Right ventricle myocardium inferior (tissue), 1 donor: ENCODE measurements around the gene TRABD2A. TPM values are rescaled to one million over a fixed set of nuclear protein-coding genes. Genes with fewer than 3 reads are reported as not detected.
A peak's percentile ranks its signal among the peaks of the same experiment; 100 is the strongest.
"Not testable (repeated sequence)": the region's sequence is repeated elsewhere in the genome, so short reads cannot be mapped to it uniquely, and the experiment has no call there.

Source experiments
- ATAC-seq: fragments of 200-7000 bp; cut with Tn5 transposase; one replicate; pipeline ENCODE4 v1.9.1; 2020; ENCODE audit warnings: mild to moderate bottlenecking, moderate library complexity
- DNase-seq: peaks from one replicate; pipeline ENCODE4 v3.0.0; 2021; ENCODE audit errors: missing footprints
- intact Hi-C: fragments of 100-400 bp; cut with DNase I; formaldehyde crosslinking; loops from one replicate; pipeline ENCODE4 v1.11.0; 2022
- long read RNA-seq: library from polyadenylated mRNA; unstranded; transcript quantifications from one replicate; pipeline ENCODE4 v2.0.0, GENCODE V29; 2021
- total RNA-seq: library from RNA; stranded (reverse); fragmentation: NEBNext Ultra II Directional; extraction: Animal tissue kit (Norgen Biotek cat#: 25700); gene quantifications from one replicate; pipeline ENCODE4 v1.2.1, GENCODE V29; 2021
- donor health status: DM: no; HTN: yes; CAD: no; lungs with severe emphysema.

Gene TRABD2A
- total RNA-seq: 0.73 TPM
- long read RNA-seq, partial matches to known transcripts: 0 of 1 reads
- long read RNA-seq, other reads (novel, unspliced or antisense): 0 of 1 reads

DNA sequence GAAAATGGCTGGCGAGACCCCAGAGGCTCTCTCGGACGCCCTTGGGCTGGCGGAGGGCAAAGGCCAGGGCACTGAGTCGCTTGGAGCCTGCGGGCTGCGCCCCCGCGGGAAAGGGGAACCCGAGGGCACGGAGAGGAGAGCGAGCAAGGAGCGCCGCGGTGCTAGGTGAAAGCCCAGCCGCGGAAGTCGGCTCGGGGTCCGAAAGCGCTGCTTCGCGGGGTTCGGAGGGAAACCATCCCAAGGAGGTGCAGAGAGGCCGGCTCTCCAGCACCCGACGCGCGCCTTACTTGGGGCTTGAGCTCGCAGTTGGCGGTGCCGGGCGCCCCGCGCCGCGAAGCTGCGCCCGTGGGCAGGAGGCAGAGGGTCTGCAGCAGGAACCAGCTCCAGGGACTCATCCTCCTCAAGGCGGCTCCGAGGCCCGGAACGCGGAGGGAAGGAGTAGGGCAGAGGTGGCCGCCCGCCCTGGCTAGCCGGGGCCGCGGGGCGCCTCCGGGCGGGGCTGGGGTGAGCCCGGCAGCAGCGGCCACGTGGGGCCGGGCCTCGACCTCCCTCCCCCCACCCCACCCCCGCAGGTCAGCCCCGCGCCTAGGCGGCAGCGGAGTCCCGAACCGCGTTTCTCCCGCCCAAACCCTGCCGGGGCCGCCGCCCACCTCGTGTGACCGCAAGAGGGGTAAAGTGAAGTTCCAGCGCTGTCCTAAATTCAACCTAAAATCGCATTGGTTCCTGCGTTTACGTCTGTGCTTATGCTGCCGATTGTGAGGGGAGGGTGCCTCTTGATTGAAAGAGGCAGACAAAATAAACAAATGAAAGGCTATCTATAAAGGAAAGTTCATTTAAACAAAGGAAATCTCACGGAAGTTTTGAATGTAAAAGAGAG, at the start of gene TRABD2A:
Gene TRABD2A, minus strand, starts transcription at position 440 of the 877 bp plus-strand sequence. Its CDS starts 45 bp downstream, at position 395.
- intact Hi-C loops: no loop called here
- DNase-seq (peak; percentile 77), ATAC-seq (peak; percentile 38)

- no peak for DNase-seq
- intact Hi-C loops: loop anchor here (1.0 to 10.0 kb wide), 4 partner anchors 45 to 432 kb away; partner anchors contain the start of gene KCMF1
- ATAC-seq: no peak
Measured at GRCh38 chr2:84927275-84927627, 46.4 kb upstream of the TRABD2A start.

GRCh38 chr2:84925724-84926376, 45.0 kb upstream of the TRABD2A start:
- DNase-seq: peak; percentile 97
- intact Hi-C loops: loop anchor here (1.0 to 10.0 kb wide), 4 partner anchors 21 to 359 kb away; partner anchors contain the start of genes KCMF1 and TMSB10
- ATAC-seq: peak; percentile 82

DNA sequence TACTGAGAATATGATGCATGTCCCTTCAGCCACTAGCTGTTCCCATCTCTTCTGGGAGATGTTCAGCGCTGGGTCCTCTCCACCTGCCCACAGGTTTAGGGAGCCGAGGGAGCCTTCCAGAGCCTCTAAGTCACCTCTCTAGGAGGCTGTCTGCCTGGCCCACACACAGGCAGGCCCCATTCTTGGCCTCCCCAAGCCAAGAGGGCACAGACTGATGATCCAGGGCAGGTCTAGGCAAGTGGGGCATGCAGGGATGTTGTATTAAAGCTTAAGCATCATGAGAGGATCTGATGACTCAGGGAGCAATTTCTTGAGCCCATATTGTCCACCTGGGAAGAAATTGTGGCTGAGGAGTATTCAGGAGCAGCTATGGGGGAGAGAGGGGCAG, 44.4 kb upstream of the TRABD2A start:
- intact Hi-C loops: loop anchor here (1.0 to 10.0 kb wide), 3 partner anchors 20 to 359 kb away; partner anchors contain the start of genes KCMF1 and TMSB10
- ATAC-seq (no peak), DNase-seq (no peak)

DNA sequence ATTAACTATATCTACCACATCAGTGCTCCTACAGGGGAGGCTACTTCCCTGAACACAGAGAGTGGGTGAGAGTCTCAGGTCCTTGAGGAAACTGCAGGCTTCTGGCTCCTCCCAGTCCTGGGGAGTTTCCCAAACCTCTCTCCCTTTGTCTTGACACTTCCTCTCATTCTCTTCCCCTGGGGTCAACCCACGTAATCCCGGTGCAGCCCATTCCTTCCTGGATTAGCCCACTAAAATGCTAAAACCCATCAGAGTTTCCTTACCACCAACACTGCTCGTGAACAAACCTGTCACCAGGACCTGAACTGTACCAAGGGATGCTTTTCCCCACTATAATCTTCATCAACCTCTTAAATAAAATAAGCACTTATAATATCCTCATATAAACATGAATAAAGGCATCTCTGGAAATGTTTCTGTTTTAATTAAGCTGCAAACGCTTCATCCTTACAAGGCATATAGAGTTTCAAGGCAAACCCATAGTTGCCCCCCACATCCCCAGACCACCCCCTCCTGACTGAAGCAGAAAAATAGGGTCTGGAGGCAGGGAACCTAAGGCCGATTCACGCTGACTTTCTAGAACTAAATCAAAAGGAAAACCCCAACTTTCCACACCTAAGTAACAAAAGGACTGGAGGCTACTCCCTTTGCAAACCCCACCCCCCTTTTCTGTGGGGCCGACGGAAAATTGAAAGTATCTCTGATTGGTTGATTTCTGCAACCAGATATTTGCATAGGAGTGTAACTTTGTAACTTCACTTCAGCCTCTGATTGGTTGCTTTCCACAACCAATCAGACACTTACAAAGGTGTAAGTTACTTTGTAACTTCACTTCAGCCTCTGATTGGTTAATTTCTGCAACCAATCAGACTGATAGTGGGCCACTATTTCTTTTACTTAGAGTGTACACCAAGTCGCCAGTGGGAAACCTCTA, 43.6 kb upstream of the TRABD2A start:
- ATAC-seq (peak; percentile 13), DNase-seq (no peak)
- intact Hi-C loops: loop anchor here (1.0 to 10.0 kb wide), 3 partner anchors 19 to 360 kb away; partner anchors contain the start of genes KCMF1 and TMSB10

- ATAC-seq: no peak
- no peak for DNase-seq
- intact Hi-C loops: loop anchor here (10.0 kb wide), 1 partner anchor 362 kb away; no protein-coding TSS in a partner anchor
Measured at GRCh38 chr2:84923009-84923408, 42.1 kb upstream of the TRABD2A start.

GRCh38 chr2:84919885-84920580, 39.1 kb upstream of the TRABD2A start:
- DNase-seq (no peak), ATAC-seq (peak; percentile 91)
- intact Hi-C loops: loop anchor here (10.0 kb wide), 1 partner anchor 365 kb away; no protein-coding TSS in a partner anchor

- intact Hi-C loops: no loop called here
- no peak for DNase-seq
Measured at GRCh38 chr2:84918430-84918829, 37.5 kb upstream of the TRABD2A start.

DNA sequence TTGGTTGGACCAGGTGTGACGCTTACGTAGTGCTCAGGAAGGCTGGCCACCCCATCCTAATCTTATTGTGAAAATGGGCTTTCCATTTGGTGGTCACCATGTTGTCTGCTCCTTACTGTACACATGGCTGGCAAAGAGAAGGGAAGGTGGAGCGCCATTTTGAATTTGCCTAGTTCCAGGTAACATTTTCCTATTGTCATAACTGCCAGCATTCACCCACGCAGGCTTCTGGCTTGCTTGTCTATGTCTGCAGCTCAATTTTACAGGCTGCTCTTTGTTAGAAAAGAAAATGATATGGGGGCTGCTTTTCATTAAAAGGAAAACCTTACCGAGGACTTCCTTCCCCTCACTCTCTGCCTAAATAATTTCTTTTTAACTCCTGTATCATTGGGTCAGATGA, 36.9 kb upstream of the TRABD2A start:
- ATAC-seq, intact Hi-C loops, DNase-seq: not testable (repeated sequence)

More at GRCh38 chr2:84918430-84918829, 37.5 kb upstream of the TRABD2A start:
- no peak for ATAC-seq

DNA sequence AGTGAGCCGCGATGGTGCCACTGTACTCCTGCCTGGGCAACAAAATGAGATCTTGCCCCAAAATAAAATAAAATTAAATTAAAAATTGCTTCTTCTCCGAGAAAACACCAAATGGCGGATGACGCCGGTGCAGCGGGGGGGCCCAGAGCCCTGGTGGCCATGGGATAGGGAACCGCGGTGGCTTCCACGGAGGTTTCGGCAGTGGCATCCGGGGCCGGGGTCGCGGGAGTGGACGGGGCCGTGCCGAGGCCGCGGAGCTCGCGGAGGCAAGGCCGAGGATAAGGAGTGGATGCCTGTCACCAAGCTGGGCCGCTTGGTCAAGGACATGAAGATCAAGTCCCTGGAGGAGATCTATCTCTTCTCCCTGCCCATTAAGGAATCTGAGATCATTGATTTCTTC, 34.8 kb upstream of the TRABD2A start:
- intact Hi-C loops, DNase-seq, ATAC-seq: not testable (repeated sequence)

DNA sequence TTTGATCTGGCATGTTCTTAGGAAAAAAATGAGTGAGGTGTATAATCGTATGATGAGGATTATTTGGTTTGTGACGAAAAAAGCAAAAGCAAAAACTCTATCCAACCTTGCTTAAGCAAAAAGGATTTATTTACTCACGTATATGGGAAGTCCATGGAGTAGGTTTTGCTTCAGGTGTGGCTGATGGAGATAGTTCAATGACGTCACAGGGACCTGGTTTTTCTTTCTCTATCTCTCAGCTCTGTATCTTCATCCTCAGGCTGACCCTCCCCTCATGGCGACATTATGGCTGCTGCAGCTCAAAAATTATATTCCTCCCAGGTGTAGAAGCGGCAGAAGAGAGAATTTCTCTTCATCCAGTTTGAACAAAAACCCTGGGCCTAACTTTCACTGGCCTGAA, 33.5 kb upstream of the TRABD2A start:
- DNase-seq: no peak
- intact Hi-C loops: no loop called here
- no peak for ATAC-seq

GRCh38 chr2:84912984-84913383, 32.1 kb upstream of the TRABD2A start:
- ATAC-seq (no peak), DNase-seq (no peak)
- intact Hi-C loops: no loop called here

DNA sequence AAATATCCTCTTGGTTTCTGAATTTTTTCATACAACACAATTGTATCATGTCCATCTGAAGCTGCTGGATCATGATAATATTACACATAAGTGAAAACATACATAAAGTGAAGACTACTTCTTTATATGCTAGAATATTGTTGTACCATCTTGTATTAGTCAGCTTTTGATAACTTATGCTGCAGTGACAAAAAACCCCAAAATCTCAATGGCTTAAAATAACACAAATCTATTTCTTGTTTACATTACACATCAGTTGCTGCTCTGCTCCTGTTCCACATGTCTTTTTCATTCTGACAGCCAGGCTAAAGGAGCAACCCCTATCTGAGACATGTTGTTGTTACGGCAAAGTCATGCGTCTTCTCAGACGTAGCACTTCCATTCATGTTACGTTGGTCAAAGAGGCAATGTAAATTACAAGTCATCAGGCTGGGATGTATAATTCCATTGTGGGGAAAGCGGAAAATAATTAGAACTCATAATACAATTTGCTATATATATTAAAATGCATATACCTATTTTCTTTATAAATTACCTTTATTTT, 30.3 kb upstream of the TRABD2A start:
- no peak for DNase-seq
- intact Hi-C loops: no loop called here
- ATAC-seq: no peak

DNA sequence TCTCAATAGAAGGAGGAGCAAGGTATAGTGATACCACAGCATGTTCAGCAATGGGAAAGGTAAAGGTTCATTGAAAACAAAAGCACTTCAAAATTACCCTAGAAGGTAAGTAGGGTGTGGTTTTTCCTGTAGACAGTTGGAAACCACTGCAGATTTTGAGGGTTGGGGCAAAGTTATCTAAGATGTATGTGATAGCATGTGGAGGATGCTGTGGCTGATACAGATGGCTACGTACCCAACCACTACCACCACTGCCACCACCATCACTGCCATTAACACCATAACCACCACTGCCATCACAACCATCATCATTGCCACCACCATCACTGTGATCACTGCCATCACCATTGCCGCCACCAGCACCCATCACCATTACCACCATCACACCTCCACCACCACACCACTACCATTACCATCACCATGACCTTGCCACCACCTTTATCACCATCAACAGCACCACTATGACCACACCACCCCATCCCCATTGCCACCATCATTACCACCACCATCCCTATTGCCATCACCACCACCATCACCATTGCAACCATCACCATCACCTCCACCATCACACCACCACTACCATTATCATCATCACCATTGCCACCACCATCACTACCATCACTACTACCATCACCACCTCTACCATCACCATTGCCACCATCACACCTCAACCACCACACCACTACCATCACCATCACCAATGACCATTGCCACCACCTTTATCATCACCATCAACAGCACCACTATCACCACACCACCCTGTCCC, 28.2 kb upstream of the TRABD2A start:
- intact Hi-C loops: no loop called here
- no peak for DNase-seq
- ATAC-seq: no peak

DNA sequence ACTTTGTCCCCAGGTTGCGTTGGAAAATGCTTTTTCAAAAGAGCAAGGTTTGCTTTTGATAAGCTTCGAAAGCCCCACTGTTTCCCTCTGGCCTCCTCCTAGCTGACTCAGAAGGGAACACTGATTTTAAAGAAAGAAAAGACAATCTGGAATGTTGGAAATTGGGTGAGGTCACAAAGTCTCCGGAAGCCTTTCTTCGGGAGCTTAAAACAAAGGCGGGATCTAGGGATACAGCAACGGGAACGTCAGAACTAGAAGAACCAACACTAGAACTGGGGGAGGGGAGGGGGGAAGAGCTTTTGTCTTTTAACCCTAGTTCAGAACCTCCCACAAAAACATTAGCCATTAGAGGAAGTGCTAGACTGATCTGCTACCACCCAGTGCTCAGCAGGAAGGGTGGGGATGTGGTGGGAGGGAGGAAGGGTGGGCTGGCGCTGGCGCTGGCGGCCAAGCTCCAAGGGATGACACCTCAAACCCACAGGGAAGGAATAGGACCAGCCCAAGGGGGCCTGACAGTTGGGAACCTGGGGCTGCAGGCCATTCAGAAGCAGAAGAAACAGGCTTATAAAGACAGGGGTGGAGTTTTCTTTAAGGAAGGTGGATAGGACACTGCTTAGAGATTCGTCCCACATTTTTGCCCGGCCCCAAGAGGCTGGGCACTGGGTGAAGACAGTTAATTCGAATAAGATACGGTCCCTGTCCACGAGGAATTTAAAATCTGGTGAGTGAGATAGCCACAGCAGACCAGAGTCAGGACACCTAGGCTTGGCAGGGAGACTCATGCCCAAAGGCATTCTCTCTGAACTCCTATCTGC, 26.2 kb upstream of the TRABD2A start:
- intact Hi-C loops: no loop called here
- DNase-seq (no peak), ATAC-seq (peak; percentile 59)
